ENCODE results near the gene NEU1. TPM values are rescaled to one million over a fixed set of nuclear protein-coding genes. Genes with fewer than 3 reads are reported as not detected.

Gene NEU1
- total and polyA plus RNA-seq, 2 donors = 20.8 to 21.9 TPM

DNA sequence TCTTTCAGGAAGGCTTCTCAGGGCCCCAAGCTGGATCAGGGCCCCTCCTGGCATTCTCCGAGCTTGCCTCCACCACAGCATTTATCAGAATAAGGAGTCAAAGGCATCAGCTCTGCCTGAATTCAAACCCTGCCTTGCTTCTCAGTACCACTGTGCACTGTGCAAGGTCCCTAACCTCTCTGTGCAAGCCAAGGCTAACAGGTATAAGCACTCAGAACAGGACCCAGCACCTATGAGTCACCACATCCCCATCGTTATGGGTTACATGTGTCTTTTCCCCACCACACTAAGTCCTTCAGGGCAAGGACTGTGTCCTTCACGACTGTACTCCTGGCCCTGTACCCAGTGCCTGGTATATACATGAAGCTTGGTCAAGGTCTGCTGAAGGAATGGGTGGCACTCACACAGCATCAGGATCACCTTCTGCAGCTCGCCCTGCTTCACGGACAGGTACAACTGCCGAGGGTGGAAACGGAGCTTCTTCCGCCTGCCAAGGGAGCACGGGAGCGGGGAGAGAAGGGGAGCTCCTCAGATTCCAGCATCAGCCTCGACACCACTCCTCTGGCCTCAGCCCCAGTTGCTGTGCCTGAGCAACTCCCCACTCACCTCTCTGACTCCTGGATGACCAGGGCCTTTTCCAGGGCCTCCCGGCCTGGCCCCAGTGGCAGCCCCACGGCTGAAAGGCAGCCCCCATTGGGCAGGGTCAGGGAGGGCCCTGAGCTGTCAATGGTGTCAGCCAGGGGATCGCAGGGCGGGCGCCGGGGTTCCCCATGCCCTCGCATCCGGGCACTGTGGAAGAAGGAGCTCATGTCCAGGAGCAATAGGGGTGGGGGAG is 24.8 kb upstream of the NEU1 start:
- Histone ChIP-seq H3K4me3 (ENCODE audit: low read length in 2 of 2) (no peak overlapping the region), H3K36me3 (ENCODE audit: control insufficient read depth in 2 of 2, insufficient read depth in 2 of 2, low read length in 1 of 2) (peaks cover 79 to 91% of the 10 kb centered on the region in 2 donors), H3K27ac (ENCODE audit: low read depth in 1 of 2, low read length in 1 of 2) (no peak overlapping the region), H3K9me3 (ENCODE audit: control insufficient read depth in 2 of 2, insufficient read depth in 1 of 2, low read length in 1 of 2) (peaks cover 0 to 1% of the 10 kb centered on the region in 2 donors), H3K4me1 (ENCODE audit: control insufficient read depth in 2 of 2, insufficient read depth in 2 of 2, low read length in 2 of 2) (no peaks in the 10 kb centered on the region), H3K27me3 (ENCODE audit: control insufficient read depth in 2 of 2, insufficient read depth in 1 of 2, low read length in 1 of 2) (no peaks in the 10 kb centered on the region)
- 98% methylated on average over 19 of the region's 19 CpGs for WGBS
- no peak for DNase-seq (ENCODE audit: low read depth in 6 of 9, low spot score in 9 of 9)

DNA sequence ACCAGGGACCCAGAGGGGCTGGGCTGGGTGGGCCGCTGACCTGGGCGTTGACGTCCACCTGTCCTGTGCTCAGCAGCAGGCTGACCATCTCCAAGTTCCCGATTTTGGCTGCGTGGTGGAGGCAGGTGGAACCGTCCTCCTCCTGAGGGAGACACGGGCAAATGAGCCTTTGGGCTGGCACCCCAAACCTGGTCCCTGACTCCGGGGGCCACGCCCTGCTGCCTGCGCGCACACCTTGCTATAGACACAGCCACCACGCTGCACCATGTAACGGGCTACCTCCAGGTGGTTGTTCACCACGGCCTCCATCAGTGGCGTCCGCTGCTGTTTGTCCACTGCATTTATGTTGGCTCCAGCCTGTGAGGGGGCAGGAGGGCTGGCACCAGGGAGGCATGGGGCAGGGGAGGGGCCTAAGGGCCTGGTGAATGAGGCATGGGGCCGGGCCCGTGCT is 23.9 kb upstream of the NEU1 start:
- Histone ChIP-seq H3K9me3 (ENCODE audit: control insufficient read depth in 2 of 2, insufficient read depth in 1 of 2, low read length in 1 of 2) (peaks cover 0 to 1% of the 10 kb centered on the region in 2 donors), H3K27me3 (ENCODE audit: control insufficient read depth in 2 of 2, insufficient read depth in 1 of 2, low read length in 1 of 2) (no peaks in the 10 kb centered on the region), H3K4me3 (ENCODE audit: low read length in 2 of 2) (no peak overlapping the region), H3K36me3 (ENCODE audit: control insufficient read depth in 2 of 2, insufficient read depth in 2 of 2, low read length in 1 of 2) (peaks cover 77 to 93% of the 10 kb centered on the region in 2 donors), H3K4me1 (ENCODE audit: control insufficient read depth in 2 of 2, insufficient read depth in 2 of 2, low read length in 2 of 2) (no peaks in the 10 kb centered on the region), H3K27ac (ENCODE audit: low read depth in 1 of 2, low read length in 1 of 2) (no peak overlapping the region)
- DNase-seq (ENCODE audit: low read depth in 6 of 9, low spot score in 9 of 9) = no peak
- WGBS = 93% methylated on average over 18 of the region's 18 CpGs

DNA sequence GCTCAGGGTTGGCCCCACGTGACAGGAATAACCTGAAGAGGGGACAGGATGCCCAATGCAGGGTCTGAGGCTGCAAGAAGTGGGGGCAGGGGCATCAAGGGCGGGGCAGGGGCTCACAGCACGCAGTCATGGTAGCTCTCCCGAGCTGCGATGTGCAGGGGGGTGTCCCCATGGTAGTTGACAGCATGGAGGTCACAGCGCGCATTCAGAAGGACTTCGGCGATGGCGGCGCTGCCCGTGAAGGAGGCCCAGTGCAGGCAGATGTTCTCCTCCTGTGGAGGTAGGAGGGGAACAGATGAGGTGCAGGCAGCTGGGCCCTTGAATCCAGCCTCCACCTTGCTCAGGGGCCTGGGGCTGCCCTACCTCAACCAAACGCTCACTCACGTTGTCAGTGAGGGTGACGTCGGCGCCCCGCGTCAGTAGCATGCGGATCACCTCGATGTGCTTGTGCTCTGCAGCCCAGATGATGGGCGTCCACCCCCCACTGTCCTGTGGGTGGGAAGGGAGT is 22.0 kb upstream of the NEU1 start:
- Histone ChIP-seq H3K36me3 (ENCODE audit: control insufficient read depth in 2 of 2, insufficient read depth in 2 of 2, low read length in 1 of 2) (peaks cover 93 to 96% of the 10 kb centered on the region in 2 donors), H3K27me3 (ENCODE audit: control insufficient read depth in 2 of 2, insufficient read depth in 1 of 2, low read length in 1 of 2) (no peaks in the 10 kb centered on the region), H3K4me3 (ENCODE audit: low read length in 2 of 2) (no peak overlapping the region), H3K27ac (ENCODE audit: low read depth in 1 of 2, low read length in 1 of 2) (no peak overlapping the region), H3K4me1 (ENCODE audit: control insufficient read depth in 2 of 2, insufficient read depth in 2 of 2, low read length in 2 of 2) (no peaks in the 10 kb centered on the region), H3K9me3 (ENCODE audit: control insufficient read depth in 2 of 2, insufficient read depth in 1 of 2, low read length in 1 of 2) (peaks cover 0 to 1% of the 10 kb centered on the region in 2 donors)
- no peak for DNase-seq (ENCODE audit: low read depth in 6 of 9, low spot score in 9 of 9)
- WGBS = 99% methylated on average over 22 of the region's 22 CpGs

DNA sequence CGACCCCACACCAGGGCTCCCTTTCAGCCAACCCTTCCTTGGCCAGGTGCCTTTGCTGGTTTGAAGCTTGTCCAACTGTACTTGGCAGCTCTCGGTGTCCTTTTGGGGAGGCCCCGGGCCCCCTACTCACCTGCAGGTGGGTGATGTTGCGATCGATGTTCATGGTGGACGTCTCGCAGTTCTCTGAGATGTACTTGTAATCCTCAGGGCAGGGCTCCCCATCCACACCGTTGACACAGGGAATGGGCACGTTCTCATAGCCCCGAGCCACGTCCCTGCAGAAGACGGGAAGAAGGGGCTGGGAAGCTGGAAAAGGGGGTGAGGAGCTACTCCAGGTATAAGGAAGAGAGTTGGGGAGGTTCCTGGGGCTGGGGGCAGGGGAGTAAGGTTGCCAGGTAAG is 21.1 kb upstream of the NEU1 start:
- Histone ChIP-seq H3K4me3 (ENCODE audit: low read length in 2 of 2) (no peak overlapping the region), H3K36me3 (ENCODE audit: control insufficient read depth in 2 of 2, insufficient read depth in 2 of 2, low read length in 1 of 2) (peaks cover 87 to 90% of the 10 kb centered on the region in 2 donors), H3K4me1 (ENCODE audit: control insufficient read depth in 2 of 2, insufficient read depth in 2 of 2, low read length in 2 of 2) (no peaks in the 10 kb centered on the region), H3K27me3 (ENCODE audit: control insufficient read depth in 2 of 2, insufficient read depth in 1 of 2, low read length in 1 of 2) (no peaks in the 10 kb centered on the region), H3K27ac (ENCODE audit: low read depth in 1 of 2, low read length in 1 of 2) (no peak overlapping the region), H3K9me3 (ENCODE audit: control insufficient read depth in 2 of 2, insufficient read depth in 1 of 2, low read length in 1 of 2) (peaks cover 0 to 1% of the 10 kb centered on the region in 2 donors)
- WGBS = 98% methylated on average over 12 of the region's 12 CpGs
- no peak for DNase-seq (ENCODE audit: low read depth in 6 of 9, low spot score in 9 of 9)

DNA sequence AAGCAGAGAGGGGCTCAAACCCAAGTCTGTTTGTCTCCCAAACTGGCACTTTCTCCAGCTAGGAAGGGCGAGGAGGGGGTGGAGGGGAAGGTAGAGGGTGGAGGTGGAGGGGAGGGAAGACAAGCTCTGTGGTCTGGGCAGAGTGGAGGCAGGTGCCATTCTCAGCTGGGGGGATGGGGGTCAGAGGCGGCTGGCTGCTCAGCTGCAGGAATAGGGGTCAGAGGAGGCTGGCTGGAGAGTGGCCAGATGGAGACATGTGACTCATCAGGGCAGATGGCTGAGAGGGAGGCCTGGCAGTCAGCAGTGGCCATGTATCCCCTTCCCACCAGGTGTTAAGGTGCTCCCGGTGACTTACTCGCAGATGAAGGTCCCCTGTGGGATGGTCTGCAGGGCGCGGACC is 19.7 kb upstream of the NEU1 start:
- no peaks in the 10 kb centered on the region for H3K27me3 ChIP-seq (ENCODE audit: control insufficient read depth in 2 of 2, insufficient read depth in 1 of 2, low read length in 1 of 2)
- no peak overlapping the region for H3K27ac ChIP-seq (ENCODE audit: low read depth in 1 of 2, low read length in 1 of 2)
- peaks cover 0 to 1% of the 10 kb centered on the region in 2 donors for H3K9me3 ChIP-seq (ENCODE audit: control insufficient read depth in 2 of 2, insufficient read depth in 1 of 2, low read length in 1 of 2)
- H3K36me3 ChIP-seq (ENCODE audit: control insufficient read depth in 2 of 2, insufficient read depth in 2 of 2, low read length in 1 of 2) = peaks cover 74 to 77% of the 10 kb centered on the region in 2 donors
- H3K4me1 ChIP-seq (ENCODE audit: control insufficient read depth in 2 of 2, insufficient read depth in 2 of 2, low read length in 2 of 2) = no peaks in the 10 kb centered on the region
- no peak for DNase-seq (ENCODE audit: low read depth in 6 of 9, low spot score in 9 of 9)
- H3K4me3 ChIP-seq (ENCODE audit: low read length in 2 of 2) = no peak overlapping the region
- 82% methylated on average over 6 of the region's 6 CpGs for WGBS

DNA sequence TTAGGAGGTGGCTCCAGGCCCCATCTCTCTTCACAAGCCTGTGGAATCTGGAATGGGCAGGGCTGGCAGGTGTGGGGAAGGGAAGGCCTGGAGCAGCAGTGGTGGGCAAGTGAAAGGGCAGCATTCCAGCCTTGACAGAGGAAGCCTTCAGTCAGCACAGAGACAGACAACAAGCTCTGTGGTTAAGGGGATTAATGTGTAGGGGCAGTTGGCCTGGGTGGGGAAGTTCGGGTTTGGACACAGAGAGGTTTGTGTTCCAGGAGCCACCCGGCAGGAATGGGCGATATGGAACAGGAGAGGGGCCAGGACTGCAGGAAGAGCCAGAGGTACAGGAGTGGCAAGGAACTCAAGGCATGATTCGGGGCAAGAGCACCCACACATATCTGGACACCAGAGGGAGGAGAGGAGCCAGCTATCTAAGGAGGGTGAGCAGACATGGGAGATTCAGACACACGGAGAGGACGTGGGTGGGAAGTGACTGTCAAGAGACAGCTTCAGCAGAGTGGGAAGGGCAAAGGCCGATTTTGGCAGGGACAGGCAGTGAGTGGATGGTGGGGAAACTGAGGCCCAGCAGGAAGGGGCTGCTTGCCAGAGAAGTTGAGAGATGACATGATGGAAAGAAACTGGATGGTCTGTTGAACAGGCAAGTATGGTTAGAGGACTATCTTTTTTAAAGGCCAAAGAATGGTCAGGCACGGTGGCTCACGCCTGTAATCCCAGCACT is 18.7 kb upstream of the NEU1 start:
- WGBS = 98% methylated on average over 9 of the region's 9 CpGs
- H3K36me3 ChIP-seq (ENCODE audit: control insufficient read depth in 2 of 2, insufficient read depth in 2 of 2, low read length in 1 of 2) = peaks cover 63 to 66% of the 10 kb centered on the region in 2 donors

DNA sequence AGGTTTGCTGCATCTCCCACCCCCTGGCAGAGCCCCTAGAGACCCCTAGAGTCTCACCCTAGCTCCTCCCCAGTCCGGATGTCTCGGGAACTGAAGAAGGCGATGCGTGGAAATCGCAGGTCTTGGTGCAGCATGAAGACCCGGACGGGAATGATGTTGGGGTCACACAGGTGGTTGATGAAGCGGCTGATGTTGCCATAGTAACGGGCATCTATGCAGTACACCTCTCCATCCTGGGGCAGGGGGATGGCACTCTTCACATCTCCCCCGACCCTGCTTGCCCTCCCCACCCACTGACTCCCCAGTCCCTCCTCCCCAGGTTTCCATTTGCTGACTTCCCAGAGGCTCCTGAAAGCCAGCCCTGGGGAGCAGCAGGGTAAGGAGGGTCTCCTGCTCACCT is 18.0 kb upstream of the NEU1 start:
- Histone ChIP-seq H3K36me3 (ENCODE audit: control insufficient read depth in 2 of 2, insufficient read depth in 2 of 2, low read length in 1 of 2) (peaks cover 56 to 59% of the 10 kb centered on the region in 2 donors), H3K27ac (ENCODE audit: low read depth in 1 of 2, low read length in 1 of 2) (no peak overlapping the region), H3K27me3 (ENCODE audit: control insufficient read depth in 2 of 2, insufficient read depth in 1 of 2, low read length in 1 of 2) (no peaks in the 10 kb centered on the region), H3K4me3 (ENCODE audit: low read length in 2 of 2) (no peak overlapping the region), H3K9me3 (ENCODE audit: control insufficient read depth in 2 of 2, insufficient read depth in 1 of 2, low read length in 1 of 2) (peaks cover 0 to 1% of the 10 kb centered on the region in 2 donors), H3K4me1 (ENCODE audit: control insufficient read depth in 2 of 2, insufficient read depth in 2 of 2, low read length in 2 of 2) (peaks cover 0 to 6% of the 10 kb centered on the region in 2 donors)
- 98% methylated on average over 10 of the region's 10 CpGs for WGBS
- no peak for DNase-seq (ENCODE audit: low read depth in 6 of 9, low spot score in 9 of 9)

More for the DNA sequence above, 18.7 kb upstream of the NEU1 start:
- H3K27me3 ChIP-seq (ENCODE audit: control insufficient read depth in 2 of 2, insufficient read depth in 1 of 2, low read length in 1 of 2) = no peaks in the 10 kb centered on the region
- no peak for DNase-seq (ENCODE audit: low read depth in 6 of 9, low spot score in 9 of 9)
- H3K9me3 ChIP-seq (ENCODE audit: control insufficient read depth in 2 of 2, insufficient read depth in 1 of 2, low read length in 1 of 2) = peaks cover 0 to 1% of the 10 kb centered on the region in 2 donors
- no peak overlapping the region for H3K4me3 ChIP-seq (ENCODE audit: low read length in 2 of 2)
- no peaks in the 10 kb centered on the region for H3K4me1 ChIP-seq (ENCODE audit: control insufficient read depth in 2 of 2, insufficient read depth in 2 of 2, low read length in 2 of 2)
- H3K27ac ChIP-seq (ENCODE audit: low read depth in 1 of 2, low read length in 1 of 2) = no peak overlapping the region

DNA sequence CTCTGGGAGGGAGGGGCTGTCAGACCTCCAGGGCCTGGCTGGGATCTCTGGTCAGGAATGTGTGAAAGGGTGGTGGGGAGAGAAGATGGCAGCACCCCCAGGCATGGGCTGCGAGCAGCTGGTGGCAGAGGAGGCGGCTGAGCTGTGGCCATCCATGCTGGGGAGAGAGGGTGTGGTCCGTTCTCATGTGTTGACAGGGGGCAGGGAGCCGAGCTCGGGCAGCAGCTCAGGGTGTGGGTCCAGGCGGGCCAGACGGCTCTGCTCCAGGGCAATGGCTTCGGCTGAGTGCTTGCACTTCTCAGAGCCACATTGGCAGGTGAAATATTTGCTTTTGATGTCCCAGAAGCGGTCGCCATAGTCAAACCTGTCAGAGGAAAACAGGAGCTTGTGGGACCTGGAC is 17.3 kb upstream of the NEU1 start:
- Histone ChIP-seq H3K4me3 (ENCODE audit: low read length in 2 of 2) (no peak overlapping the region), H3K4me1 (ENCODE audit: control insufficient read depth in 2 of 2, insufficient read depth in 2 of 2, low read length in 2 of 2) (peaks cover 0 to 12% of the 10 kb centered on the region in 2 donors), H3K27me3 (ENCODE audit: control insufficient read depth in 2 of 2, insufficient read depth in 1 of 2, low read length in 1 of 2) (no peaks in the 10 kb centered on the region), H3K36me3 (ENCODE audit: control insufficient read depth in 2 of 2, insufficient read depth in 2 of 2, low read length in 1 of 2) (peaks cover 52 to 53% of the 10 kb centered on the region in 2 donors), H3K9me3 (ENCODE audit: control insufficient read depth in 2 of 2, insufficient read depth in 1 of 2, low read length in 1 of 2) (peaks cover 0 to 1% of the 10 kb centered on the region in 2 donors), H3K27ac (ENCODE audit: low read depth in 1 of 2, low read length in 1 of 2) (no peak overlapping the region)
- 96% methylated on average over 10 of the region's 10 CpGs for WGBS
- DNase-seq (ENCODE audit: low read depth in 6 of 9, low spot score in 9 of 9) = no peak

DNA sequence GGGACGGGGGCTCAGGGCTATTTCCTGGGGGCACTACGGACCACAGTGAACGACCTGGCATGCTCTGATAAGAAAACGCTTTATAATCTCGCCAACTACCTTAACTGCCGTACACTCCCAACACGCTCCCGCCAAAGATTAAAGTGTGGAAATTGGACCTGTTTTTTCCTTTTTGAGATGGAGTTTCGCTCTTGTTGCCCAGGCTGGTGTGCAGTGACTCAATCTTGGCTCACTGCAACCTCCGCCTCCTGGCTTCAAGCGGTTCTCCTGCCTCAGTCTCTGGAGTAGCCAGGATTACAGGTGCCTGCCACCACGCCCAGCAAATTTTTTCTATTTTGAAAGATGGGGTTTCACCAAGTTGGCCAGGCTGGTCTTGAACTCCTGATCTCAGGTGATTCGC is 16.5 kb upstream of the NEU1 start:
- Histone ChIP-seq H3K27ac (ENCODE audit: low read depth in 1 of 2, low read length in 1 of 2) (no peak overlapping the region), H3K27me3 (ENCODE audit: control insufficient read depth in 2 of 2, insufficient read depth in 1 of 2, low read length in 1 of 2) (no peaks in the 10 kb centered on the region), H3K4me3 (ENCODE audit: low read length in 2 of 2) (no peak overlapping the region), H3K9me3 (ENCODE audit: control insufficient read depth in 2 of 2, insufficient read depth in 1 of 2, low read length in 1 of 2) (no peaks in the 10 kb centered on the region), H3K4me1 (ENCODE audit: control insufficient read depth in 2 of 2, insufficient read depth in 2 of 2, low read length in 2 of 2) (peaks cover 0 to 19% of the 10 kb centered on the region in 2 donors), H3K36me3 (ENCODE audit: control insufficient read depth in 2 of 2, insufficient read depth in 2 of 2, low read length in 1 of 2) (peaks cover 44 to 46% of the 10 kb centered on the region in 2 donors)
- WGBS = 95% methylated on average over 13 of the region's 13 CpGs
- DNase-seq (ENCODE audit: low read depth in 6 of 9, low spot score in 9 of 9) = no peak
